K562 (cell line): ENCODE data around the gene NDFIP1. TPM values are rescaled to one million over a fixed set of nuclear protein-coding genes. Genes with fewer than 3 reads are reported as not detected.

Experiments used
- ATAC-seq: fragments of 200-7000 bp; cut with Tn5 transposase; 3 replicates; pipeline ENCODE4 v1.9.1; 2020; ENCODE audit warnings: moderate library complexity
- BruUV-seq: library from RNA; stranded (reverse); fragments of 400-500 nt; replicated peaks from 2 replicates; lab custom pipeline; 2021; lab: Mats Ljungman, UMichigan
- CTCF ChIA-PET: fragments of 300-600 bp; formaldehyde crosslinking; extraction: SDS; loops from one replicate; lab custom pipeline; 2021; ENCODE audit warnings: low intra/inter-chr PET ratio; lab: Yijun Ruan, JAX
- POLR2A ChIA-PET: fragments of 300-600, 350-650 bp; sonication (Branson Sonifier 250); formaldehyde crosslinking; extraction: SDS; loops from one replicate; lab custom pipeline; 2021; ENCODE audit warnings: antibody characterized with exemption, inconsistent platforms; lab: Yijun Ruan, JAX
- DNase-seq, 4 experiments: peaks; one replicate each; pipeline versions ENCODE4 v3.0.0 to v3.0.0-alpha.2; 2011 to 2018; ENCODE audit warnings: low spot score in 3 of 4, mixed read lengths in 3 of 4; ENCODE audit errors: extremely low read depth in 1 of 4
- FAIRE-seq: peaks from 2 replicates; lab custom pipeline; 2011; peaks lifted over from hg19 to GRCh38; lab: Jason Lieb, UNC
- H2AFZ ChIP-seq: 2 replicates; pipeline ENCODE4 v1.6.0; 2011; ENCODE audit warnings: low read depth, low read length, control low read depth, inconsistent platforms
- H3K27ac ChIP-seq: fragments of 200-600 bp; 3 replicates; pipeline ENCODE4 v1.8.0; 2011; ENCODE audit warnings: low read depth, mild to moderate bottlenecking, control low read depth, inconsistent platforms, low read length, moderate library complexity, mixed read lengths; ENCODE audit errors: extremely low read depth
- H3K27me3 ChIP-seq, 2 experiments: fragments of 300-600 bp in 1 of 2; 2 replicates in 1 of 2; 3 replicates in 1 of 2; pipeline versions ENCODE4 v1.6.0 to v1.8.0; 2011; ENCODE audit warnings: inconsistent platforms in 2 of 2, low read length in 2 of 2, mild to moderate bottlenecking in 1 of 2, mixed read lengths in 1 of 2, moderate library complexity in 1 of 2; ENCODE audit not compliant: control insufficient read depth in 2 of 2, insufficient read depth in 2 of 2
- H3K36me3 ChIP-seq: fragments of 300-600 bp; 3 replicates; pipeline ENCODE4 v1.8.0; 2011; ENCODE audit warnings: mild to moderate bottlenecking, low read length, inconsistent platforms; ENCODE audit not compliant: control insufficient read depth, insufficient read depth
- H3K4me1 ChIP-seq, 2 experiments: fragments of 200-600 bp in 1 of 2; replicated peaks in 1 of 2; 2 replicates in 1 of 2; 3 replicates in 1 of 2; pipeline versions ENCODE4 v1.5.1 to v1.8.0; 2011; ENCODE audit warnings: inconsistent platforms in 2 of 2, low read length in 2 of 2, mild to moderate bottlenecking in 1 of 2, mixed read lengths in 1 of 2, moderate library complexity in 1 of 2; ENCODE audit not compliant: control insufficient read depth in 2 of 2, insufficient read depth in 2 of 2
- H3K4me2 ChIP-seq: 2 replicates; pipeline ENCODE4 v1.6.1; 2011; ENCODE audit warnings: low read length, control low read depth, inconsistent platforms, mixed read lengths; ENCODE audit not compliant: insufficient read depth
- H3K4me3 ChIP-seq: fragments of 200-600 bp; sonication (generic), shearing (Covaris generic); 2 replicates; pipeline ENCODE4 v1.5.1; 2016; ENCODE audit warnings: control low read depth, inconsistent platforms
- H3K79me2 ChIP-seq: fragments of 200-600 bp; 3 replicates; pipeline ENCODE4 v1.8.0; 2011; ENCODE audit warnings: low read length, inconsistent platforms; ENCODE audit not compliant: control insufficient read depth, insufficient read depth
- H3K9ac ChIP-seq, 2 experiments: 2 replicates each; pipeline versions ENCODE4 v1.6.0 to v1.6.1; 2011; ENCODE audit warnings: low read depth in 2 of 2, low read length in 2 of 2, control low read depth in 1 of 2, inconsistent platforms in 1 of 2, mild to moderate bottlenecking in 1 of 2, mixed read lengths in 1 of 2; ENCODE audit not compliant: insufficient read depth in 1 of 2
- H3K9me1 ChIP-seq: one replicate; pipeline ENCODE4 v1.6.0; 2011; ENCODE audit warnings: inconsistent platforms, mild to moderate bottlenecking, low read length, moderate library complexity; ENCODE audit not compliant: control insufficient read depth, insufficient read depth
- H3K9me3 ChIP-seq: replicated peaks from 2 replicates; pipeline ENCODE4 v1.5.1; 2011; ENCODE audit warnings: low read depth, low read length, inconsistent platforms; ENCODE audit not compliant: control insufficient read depth, insufficient read depth
- H4K20me1 ChIP-seq: replicated peaks from 2 replicates; pipeline ENCODE4 v1.6.1; 2011; ENCODE audit warnings: low read length, inconsistent platforms, mixed read lengths; ENCODE audit not compliant: control insufficient read depth, insufficient read depth
- ARID2 ChIP-seq: fragments of 450-650 bp; IDR thresholded peaks from 2 replicates; pipeline ENCODE4 v1.6.1; 2017; ENCODE audit warnings: antibody characterized with exemption, mild to moderate bottlenecking
- DDX20 ChIP-seq: fragments of 450-650 bp; IDR thresholded peaks from 2 replicates; pipeline ENCODE4 v1.6.1; 2016; ENCODE audit warnings: missing genetic modification characterization, low read depth, mild to moderate bottlenecking, missing compliant biosample characterization, moderate library complexity
- E2F6 ChIP-seq, 2 experiments: IDR thresholded peaks; 2 replicates each; pipeline ENCODE4 v1.6.1; 2011; ENCODE audit warnings: borderline replicate concordance in 1 of 2, control low read depth in 1 of 2, low read depth in 1 of 2, low read length in 1 of 2, mild to moderate bottlenecking in 1 of 2, mixed read lengths in 1 of 2, moderate library complexity in 1 of 2; ENCODE audit not compliant: insufficient read depth in 1 of 2, insufficient read length in 1 of 2, poor library complexity in 1 of 2, severe bottlenecking in 1 of 2; ENCODE audit errors: extremely low read depth in 1 of 2
- ELF1 ChIP-seq: fragments of 200-800 bp; sonication (Bioruptor generic); IDR thresholded peaks from 2 replicates; pipeline ENCODE4 v1.6.1; 2016; ENCODE audit warnings: missing genetic modification characterization, missing compliant biosample characterization
- ETV1 ChIP-seq: fragments of 450-650 bp; conservative IDR thresholded peaks from 2 replicates; pipeline ENCODE4 v1.6.1; 2016; ENCODE audit warnings: missing genetic modification characterization, control low read depth, low read depth, missing compliant biosample characterization
- MIER1 ChIP-seq: fragments of 450-650 bp; IDR thresholded peaks from 2 replicates; pipeline ENCODE4 v1.6.1; 2016; ENCODE audit warnings: antibody characterized with exemption, mild to moderate bottlenecking, low read depth
- POLR2AphosphoS2 ChIP-seq: IDR thresholded peaks from 2 replicates; pipeline ENCODE4 v1.6.1; 2012; ENCODE audit warnings: low read length, improper control_type of control experiment
- YBX1 ChIP-seq: fragments of 450-650 bp; IDR thresholded peaks from 2 replicates; pipeline ENCODE4 v1.7.1; 2016; ENCODE audit warnings: mild to moderate bottlenecking
- ZNF592 ChIP-seq: fragments of 450-650 bp; IDR thresholded peaks from 2 replicates; pipeline ENCODE4 v1.6.1; 2017; ENCODE audit warnings: antibody characterized with exemption, mild to moderate bottlenecking
- WGBS: fragments of 100-300 bp; shearing (Covaris generic); methylation state at CpG from one replicate; pipeline ENCODE4 v1.1.6; 2016; ENCODE audit warnings: low coverage, mixed read lengths; ENCODE audit not compliant: insufficient coverage; ENCODE audit errors: missing lambda C conversion rate; 5-methylcytosine and 5-hydroxymethylcytosine counted together
- in situ Hi-C: fragments of 300-500 bp; cut with MboI; formaldehyde crosslinking; loops from 4 replicates; pipeline ENCODE4 v1.15.0; 2018; ENCODE audit warnings: inconsistent platforms, mixed read lengths
- intact Hi-C: fragments of 100-400 bp; cut with micrococcal nuclease; formaldehyde crosslinking; loops from 2 replicates; pipeline ENCODE4 v1.14.2; 2022
- polyA plus RNA-seq, 8 experiments: library from polyadenylated mRNA; depleted of rRNA in 4 of 8; stranded (reverse) in 5 of 8; unstranded in 3 of 8; fragments of >200 nt; fragmentation: Nextera tagmentation in 2 of 8; fragmentation: Illumina TruSeq in 1 of 8; extraction: Ambion mirVana in 2 of 8; extraction: Trizol in 1 of 8; gene quantifications; 2 replicates each; pipeline versions ENCODE4 v1.2.1 to v1.2.3, GENCODE V29; 2011 to 2014; ENCODE audit warnings: inconsistent platforms in 1 of 8, missing spikeins in 1 of 8
- total RNA-seq, 7 experiments: library from RNA; depleted of rRNA in 6 of 7; stranded (reverse); fragments of >200 nt in 6 of 7; fragmentation: Illumina TruSeq in 2 of 7; extraction: Trizol in 2 of 7; gene quantifications; 2 replicates each; pipeline versions ENCODE4 v1.2.1 to v1.2.3, GENCODE V29; 2011 to 2021; ENCODE audit warnings: low replicate concordance in 1 of 7

The NDFIP1 gene
- total and polyA plus RNA-seq, 9 of the 15 experiments (the other 6 are each of a cell fraction or from before 2014, with no cell fraction given): 5.3 to 37.5 (median 31.9) TPM

- TF ChIP-seq DDX20 (tag) (peak; percentile 81), ETV1 (tag) (0 out of 2 replicates have a peak, but pooled peaks have one; percentile 15), POLR2AphosphoS2 (no peak), MIER1 (no peak), ZNF592 (peak; percentile 97)
Measured at GRCh38 chr5:142091922-142092321, 16.7 kb upstream of the NDFIP1 start (continued).

GRCh38 chr5:142095035-142095434 lies 13.5 kb upstream of the NDFIP1 start:
- Histone ChIP-seq H3K36me3 (no peaks in the 10 kb centered on the region), H3K4me2 (0 out of 2 replicates have a peak overlapping the region, but pooled peaks have one; percentile 3), H3K9ac (peak overlapping the region; percentile 12 to 56; a peak in 2 of 4 replicates), H3K27me3 (no peaks in the 10 kb centered on the region), H3K79me2 (no peaks in the 10 kb centered on the region), H3K27ac (peak overlapping the region; percentile 41; the same call in 1 of the 3 replicates), H3K4me3 (no peak overlapping the region), H4K20me1 (no peaks in the 10 kb centered on the region), H3K9me3 (no peaks in the 10 kb centered on the region), H3K9me1 (no peaks in the 10 kb centered on the region), H2AFZ (peak overlapping the region; percentile 94), H3K4me1 (peaks cover 15 to 25% of the 10 kb centered on the region in 2 experiments; a peak in 4 of 5 replicates)
- TF ChIP-seq ZNF592: no peak
- TF ChIP-seq YBX1: no peak
- TF ChIP-seq ELF1 (tag): peak; percentile 23; the same call in 1 of the 2 replicates
- no peak for TF ChIP-seq ARID2
- no peak for TF ChIP-seq E2F6 (IDR thresholded peaks at IDR 0.05; ENCODE audit: borderline replicate concordance in 1 of 2, extremely low read depth in 1 of 2, insufficient read depth in 1 of 2, insufficient read length in 1 of 2, low read depth in 1 of 2, low read length in 1 of 2, poor library complexity in 1 of 2, severe bottlenecking in 1 of 2)
- in situ Hi-C loops (no loop called here), intact Hi-C loops (no loop called here)
- ATAC-seq: peak; percentile 49
- BruUV-seq: no TSS peak
- 32% methylated on average over 4 of the region's 4 CpGs for WGBS
- ChIA-PET POLR2A (interaction anchor here (0.6 to 1.5 kb wide), 3 partner anchors 12 to 47 kb away, joined by 3 to 5 read pairs (median 3); no protein-coding TSS in a partner anchor), CTCF (no interaction called here)
- DNase-seq: no peak
- peak; percentile 65 for FAIRE-seq
